BLaER1 (cell line): ENCODE data around the gene CNTN3.

Source experiments
- H3K27ac ChIP-seq: shearing (Covaris generic); formaldehyde crosslinking; 2 replicates; pipeline ENCODE4 v1.8.1; 2022
- H3K27me3 ChIP-seq: shearing (Covaris generic); formaldehyde crosslinking; 2 replicates; pipeline ENCODE4 v1.8.1; 2022
- H3K36me3 ChIP-seq: shearing (Covaris generic); formaldehyde crosslinking; 2 replicates; pipeline ENCODE4 v1.8.1; 2022
- H3K4me1 ChIP-seq: shearing (Covaris generic); formaldehyde crosslinking; 2 replicates; pipeline ENCODE4 v1.8.1; 2022
- H3K4me2 ChIP-seq: shearing (Covaris generic); formaldehyde crosslinking; 2 replicates; pipeline ENCODE4 v1.8.1; 2022
- H3K4me3 ChIP-seq: shearing (Covaris generic); formaldehyde crosslinking; 2 replicates; pipeline ENCODE4 v1.8.1; 2022
- H3K9ac ChIP-seq: shearing (Covaris generic); formaldehyde crosslinking; 2 replicates; pipeline ENCODE4 v1.8.1; 2022
- H3K9me3 ChIP-seq: shearing (Covaris generic); formaldehyde crosslinking; 2 replicates; pipeline ENCODE4 v1.8.1; 2022
- H4K20me1 ChIP-seq: shearing (Covaris generic); formaldehyde crosslinking; 2 replicates; pipeline ENCODE4 v1.8.1; 2022
- Cebpa-rat ChIP-seq: shearing (Covaris generic); IDR thresholded peaks from 2 replicates; pipeline ENCODE4 v1.8.1; 2022

Gene CNTN3

GRCh38 chr3:74592359-74592758 is 22.1 kb downstream of the CNTN3 start:
- Histone ChIP-seq H3K9ac (no peak overlapping the region), H4K20me1 (no peaks in the 10 kb centered on the region), H3K4me1 (no peaks in the 10 kb centered on the region), H3K36me3 (no peaks in the 10 kb centered on the region), H3K9me3 (no peaks in the 10 kb centered on the region), H3K27me3 (no peaks in the 10 kb centered on the region), H3K27ac (no peak overlapping the region), H3K4me3 (no peak overlapping the region), H3K4me2 (no peak overlapping the region)
- TF ChIP-seq Cebpa-rat, result no peak

DNA sequence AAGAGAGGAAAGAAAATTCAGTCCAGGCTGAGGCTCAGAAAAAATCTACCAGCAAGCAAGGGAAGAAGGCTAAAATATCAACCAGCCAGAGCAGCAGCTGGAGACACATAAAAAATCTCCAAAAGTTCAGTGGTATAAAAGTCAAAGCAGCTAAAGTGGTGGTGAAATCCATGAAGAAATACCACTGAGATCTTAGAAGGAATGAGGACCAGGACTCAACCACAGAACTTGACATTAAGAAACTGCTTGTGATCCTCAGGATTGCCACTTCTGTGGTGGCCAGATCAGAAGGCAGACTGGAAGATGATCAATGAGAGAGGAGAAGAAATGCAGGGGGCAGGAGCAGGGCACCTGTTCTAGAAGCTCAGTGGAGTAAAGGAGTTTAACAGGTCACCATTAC is 22.5 kb downstream of the CNTN3 start:
- no peaks in the 10 kb centered on the region for H3K9me3 ChIP-seq
- H3K4me1 ChIP-seq, result no peaks in the 10 kb centered on the region
- no peak overlapping the region for H3K9ac ChIP-seq
- no peaks in the 10 kb centered on the region for H3K36me3 ChIP-seq
- no peak overlapping the region for H3K4me2 ChIP-seq
- TF ChIP-seq Cebpa-rat, result no peak
- no peaks in the 10 kb centered on the region for H3K27me3 ChIP-seq
- no peak overlapping the region for H3K27ac ChIP-seq
- H4K20me1 ChIP-seq, result no peaks in the 10 kb centered on the region
- H3K4me3 ChIP-seq, result no peak overlapping the region

GRCh38 chr3:74591342-74591741 is 23.1 kb downstream of the CNTN3 start:
- H3K4me2 ChIP-seq, result no peak overlapping the region
- no peaks in the 10 kb centered on the region for H3K4me1 ChIP-seq
- no peaks in the 10 kb centered on the region for H3K36me3 ChIP-seq
- H3K27me3 ChIP-seq, result no peaks in the 10 kb centered on the region
- no peak overlapping the region for H3K27ac ChIP-seq
- no peak overlapping the region for H3K9ac ChIP-seq
- H3K9me3 ChIP-seq, result no peaks in the 10 kb centered on the region
- no peak for TF ChIP-seq Cebpa-rat
- H4K20me1 ChIP-seq, result no peaks in the 10 kb centered on the region
- H3K4me3 ChIP-seq, result no peak overlapping the region

GRCh38 chr3:74590620-74591262 is 23.7 kb downstream of the CNTN3 start:
- Histone ChIP-seq H3K4me2 (no peak overlapping the region), H3K27ac (no peak overlapping the region), H3K4me3 (no peak overlapping the region), H3K9me3 (no peaks in the 10 kb centered on the region), H3K9ac (no peak overlapping the region), H3K4me1 (no peaks in the 10 kb centered on the region), H3K36me3 (no peaks in the 10 kb centered on the region), H3K27me3 (no peaks in the 10 kb centered on the region), H4K20me1 (no peaks in the 10 kb centered on the region)
- no peak for TF ChIP-seq Cebpa-rat

- Histone ChIP-seq H3K36me3 (no peaks in the 10 kb centered on the region), H3K9me3 (no peaks in the 10 kb centered on the region), H3K9ac (no peak overlapping the region), H4K20me1 (no peaks in the 10 kb centered on the region), H3K27me3 (no peaks in the 10 kb centered on the region), H3K4me2 (no peak overlapping the region), H3K4me3 (no peak overlapping the region), H3K4me1 (no peaks in the 10 kb centered on the region), H3K27ac (no peak overlapping the region)
- no peak for TF ChIP-seq Cebpa-rat
Observed at GRCh38 chr3:74584782-74585181, 29.7 kb downstream of the CNTN3 start.

- Histone ChIP-seq H3K27ac (no peak overlapping the region), H3K9ac (no peak overlapping the region), H3K9me3 (no peaks in the 10 kb centered on the region), H4K20me1 (no peaks in the 10 kb centered on the region), H3K4me2 (no peak overlapping the region), H3K4me3 (no peak overlapping the region), H3K27me3 (no peaks in the 10 kb centered on the region), H3K36me3 (no peaks in the 10 kb centered on the region), H3K4me1 (no peaks in the 10 kb centered on the region)
- no peak for TF ChIP-seq Cebpa-rat
Observed at GRCh38 chr3:74582982-74583381, 31.5 kb downstream of the CNTN3 start.

DNA sequence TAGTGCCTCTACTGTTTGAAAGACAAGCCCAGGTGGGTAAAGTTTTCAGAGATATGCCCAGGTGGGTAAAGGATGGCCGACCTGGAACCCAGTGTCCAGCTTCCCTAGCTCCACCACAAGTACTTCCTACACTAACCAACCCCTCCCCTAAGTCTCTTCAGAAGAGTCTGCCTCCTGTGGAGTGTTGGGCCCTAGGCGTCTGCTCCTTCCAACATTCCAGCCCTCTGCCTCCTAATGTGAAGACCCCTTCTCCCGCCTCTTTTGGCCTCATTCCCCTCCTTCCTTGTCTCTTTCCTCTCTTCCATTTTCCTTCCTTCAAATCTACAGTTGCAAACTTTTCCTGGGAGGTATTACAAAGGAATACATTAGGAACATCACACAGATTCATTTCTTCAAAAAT is 38.6 kb downstream of the CNTN3 start:
- no peaks in the 10 kb centered on the region for H3K4me1 ChIP-seq
- H3K9ac ChIP-seq, result no peak overlapping the region
- no peak overlapping the region for H3K4me3 ChIP-seq
- no peaks in the 10 kb centered on the region for H4K20me1 ChIP-seq
- H3K36me3 ChIP-seq, result no peaks in the 10 kb centered on the region
- H3K9me3 ChIP-seq, result no peaks in the 10 kb centered on the region
- no peak overlapping the region for H3K27ac ChIP-seq
- no peak overlapping the region for H3K4me2 ChIP-seq
- H3K27me3 ChIP-seq, result no peaks in the 10 kb centered on the region
- TF ChIP-seq Cebpa-rat, result no peak

DNA sequence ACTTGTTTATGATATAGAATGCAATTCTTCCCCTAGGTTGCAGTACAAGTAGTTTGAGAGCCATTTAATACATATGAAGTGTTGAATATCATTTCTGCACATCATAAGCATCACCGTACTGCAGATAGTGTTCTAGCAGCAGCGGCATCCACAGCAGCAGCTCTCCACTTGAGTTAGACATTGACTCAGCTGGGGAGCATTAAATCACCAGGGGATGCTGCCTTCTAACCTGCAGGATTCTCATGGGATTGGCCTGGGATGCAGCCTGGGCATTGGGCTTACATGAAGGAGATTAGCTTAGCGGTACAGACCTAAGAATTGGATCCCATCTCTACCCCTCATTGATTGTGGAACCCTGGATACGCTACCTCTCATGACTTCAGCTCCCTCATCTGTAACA is 43.3 kb downstream of the CNTN3 start:
- H3K9ac ChIP-seq, result no peak overlapping the region
- no peaks in the 10 kb centered on the region for H3K36me3 ChIP-seq
- H3K9me3 ChIP-seq, result no peaks in the 10 kb centered on the region
- no peaks in the 10 kb centered on the region for H3K27me3 ChIP-seq
- no peak for TF ChIP-seq Cebpa-rat
- no peak overlapping the region for H3K27ac ChIP-seq
- H3K4me1 ChIP-seq, result no peaks in the 10 kb centered on the region
- no peak overlapping the region for H3K4me3 ChIP-seq
- no peak overlapping the region for H3K4me2 ChIP-seq
- H4K20me1 ChIP-seq, result no peaks in the 10 kb centered on the region
